Immature natural killer cell (primary cell): Measurements from ENCODE around the gene LGI1. TPM values are rescaled to one million over a fixed set of nuclear protein-coding genes. Genes with fewer than 3 reads are reported as not detected.

Source experiments
- DNase-seq, 3 donors: peaks; one replicate each; pipeline ENCODE4 v3.0.0; 2022; ENCODE audit warnings: mixed read lengths in 1 of 3
- H3K27ac Mint-ChIP-seq, 6 donors: one replicate each; pipeline ENCODE4 v1.8.0; 2020; ENCODE audit warnings: mixed read lengths in 6 of 6, mild to moderate bottlenecking in 5 of 6, inconsistent platforms in 4 of 6, moderate library complexity in 3 of 6
- H3K27me3 Mint-ChIP-seq, 3 donors: one replicate each; pipeline ENCODE4 v1.8.0; 2020 to 2021; ENCODE audit warnings: low read depth in 3 of 3, mild to moderate bottlenecking in 3 of 3, mixed read lengths in 3 of 3, moderate library complexity in 3 of 3, inconsistent platforms in 1 of 3
- H3K36me3 Mint-ChIP-seq, 3 donors: one replicate each; pipeline ENCODE4 v1.8.0; 2020; ENCODE audit warnings: mixed read lengths in 3 of 3, inconsistent platforms in 2 of 3, mild to moderate bottlenecking in 2 of 3
- H3K4me1 Mint-ChIP-seq, 2 donors: one replicate each; pipeline ENCODE4 v1.8.0; 2020; ENCODE audit warnings: inconsistent platforms in 2 of 2, mild to moderate bottlenecking in 2 of 2, mixed read lengths in 2 of 2, moderate library complexity in 1 of 2
- H3K4me3 Mint-ChIP-seq, 5 donors: one replicate each; pipeline ENCODE4 v1.8.0; 2020; ENCODE audit warnings: mild to moderate bottlenecking in 5 of 5, mixed read lengths in 5 of 5, inconsistent platforms in 3 of 5, moderate library complexity in 3 of 5
- H3K9me3 Mint-ChIP-seq, 6 donors: one replicate each; pipeline ENCODE4 v1.8.0; 2020; ENCODE audit warnings: mild to moderate bottlenecking in 6 of 6, mixed read lengths in 6 of 6, inconsistent platforms in 4 of 6, moderate library complexity in 3 of 6
- polyA plus RNA-seq, 3 donors: library from polyadenylated mRNA; unstranded; fragments of 300-500 nt; fragmentation: Illumina TruSeq; gene quantifications; one replicate each; pipeline ENCODE4 v1.2.3, GENCODE V29; 2021

The LGI1 gene
- polyA plus RNA-seq = not detected

- H3K4me3 Mint-ChIP-seq = no peak within 1 kb of the TSS
- DNase-seq = no peak
- H3K27me3 Mint-ChIP-seq = peaks cover 3 to 25% (median 9%) of the 10 kb centered on the region in 3 donors
- no peaks in the 10 kb centered on the region for H3K36me3 Mint-ChIP-seq
- H3K4me1 Mint-ChIP-seq = no peaks in the 10 kb centered on the region
- no peaks in the 10 kb centered on the region for H3K9me3 Mint-ChIP-seq
- no peak within 1 kb of the TSS for H3K27ac Mint-ChIP-seq
These were observed at the start of gene LGI1 for GRCh38 chr10:93757801-93758507. Gene LGI1, plus strand, starts transcription at chr10:93757936. Its CDS starts 209 bp downstream, at chr10:93758145.

- Mint-ChIP-seq H3K36me3 (no peaks in the 10 kb centered on the region), H3K4me3 (no peak overlapping the region), H3K9me3 (no peaks in the 10 kb centered on the region), H3K4me1 (no peaks in the 10 kb centered on the region), H3K27ac (no peak overlapping the region), H3K27me3 (peaks cover 3 to 11% (median 6%) of the 10 kb centered on the region in 3 donors)
- DNase-seq = no peak
These were observed 47.3 kb upstream of the LGI1 start for GRCh38 chr10:93710333-93710909.

- no peak overlapping the region for H3K4me3 Mint-ChIP-seq
- peaks cover 2 to 11% (median 6%) of the 10 kb centered on the region in 3 donors for H3K27me3 Mint-ChIP-seq
- H3K4me1 Mint-ChIP-seq = no peaks in the 10 kb centered on the region
- no peaks in the 10 kb centered on the region for H3K36me3 Mint-ChIP-seq
- H3K27ac Mint-ChIP-seq = no peak overlapping the region
- H3K9me3 Mint-ChIP-seq = no peaks in the 10 kb centered on the region
- DNase-seq = no peak
These were observed 45.8 kb upstream of the LGI1 start for GRCh38 chr10:93711891-93712290.

GRCh38 chr10:93712593-93712992 lies 45.1 kb upstream of the LGI1 start:
- Mint-ChIP-seq H3K9me3 (no peaks in the 10 kb centered on the region), H3K27me3 (peaks cover 2 to 11% (median 6%) of the 10 kb centered on the region in 3 donors), H3K4me3 (no peak overlapping the region)

GRCh38 chr10:93715345-93715744 lies 42.4 kb upstream of the LGI1 start:
- DNase-seq = no peak
- no peaks in the 10 kb centered on the region for H3K4me1 Mint-ChIP-seq
- no peaks in the 10 kb centered on the region for H3K36me3 Mint-ChIP-seq
- no peak overlapping the region for H3K4me3 Mint-ChIP-seq
- H3K9me3 Mint-ChIP-seq = no peaks in the 10 kb centered on the region
- H3K27ac Mint-ChIP-seq = peak overlapping the region in 1 of 6 donors; percentile 8
- peaks cover 0 to 14% (median 5%) of the 10 kb centered on the region in 3 donors for H3K27me3 Mint-ChIP-seq

More at GRCh38 chr10:93712593-93712992, 45.1 kb upstream of the LGI1 start:
- no peaks in the 10 kb centered on the region for H3K36me3 Mint-ChIP-seq
- H3K27ac Mint-ChIP-seq = no peak overlapping the region
- no peak for DNase-seq
- no peaks in the 10 kb centered on the region for H3K4me1 Mint-ChIP-seq

GRCh38 chr10:93716766-93717165 lies 41.0 kb upstream of the LGI1 start:
- peaks cover 0 to 16% (median 5%) of the 10 kb centered on the region in 3 donors for H3K27me3 Mint-ChIP-seq
- H3K4me3 Mint-ChIP-seq = no peak overlapping the region
- H3K27ac Mint-ChIP-seq = no peak overlapping the region
- H3K36me3 Mint-ChIP-seq = no peaks in the 10 kb centered on the region
- no peak for DNase-seq
- no peaks in the 10 kb centered on the region for H3K9me3 Mint-ChIP-seq
- H3K4me1 Mint-ChIP-seq = no peaks in the 10 kb centered on the region

- peaks cover 0 to 11% (median 3%) of the 10 kb centered on the region in 3 donors for H3K27me3 Mint-ChIP-seq
- no peak for DNase-seq
- H3K36me3 Mint-ChIP-seq = no peaks in the 10 kb centered on the region
- H3K4me1 Mint-ChIP-seq = no peaks in the 10 kb centered on the region
- no peaks in the 10 kb centered on the region for H3K9me3 Mint-ChIP-seq
- H3K4me3 Mint-ChIP-seq = no peak overlapping the region
- no peak overlapping the region for H3K27ac Mint-ChIP-seq
These were observed 38.6 kb upstream of the LGI1 start for GRCh38 chr10:93718937-93719725.

- Mint-ChIP-seq H3K9me3 (no peaks in the 10 kb centered on the region), H3K4me3 (peak overlapping the region in 1 of 5 donors; percentile 27), H3K36me3 (no peaks in the 10 kb centered on the region), H3K27me3 (peaks cover 0 to 9% (median 3%) of the 10 kb centered on the region in 3 donors), H3K4me1 (no peaks in the 10 kb centered on the region), H3K27ac (no peak overlapping the region)
- DNase-seq = no peak
These were observed 37.8 kb upstream of the LGI1 start for GRCh38 chr10:93719901-93720300.

- Mint-ChIP-seq H3K4me1 (no peaks in the 10 kb centered on the region), H3K27me3 (peaks cover 0 to 9% (median 1%) of the 10 kb centered on the region in 3 donors), H3K27ac (no peak overlapping the region), H3K36me3 (no peaks in the 10 kb centered on the region), H3K9me3 (no peaks in the 10 kb centered on the region), H3K4me3 (no peak overlapping the region)
- no peak for DNase-seq
These were observed 35.2 kb upstream of the LGI1 start for GRCh38 chr10:93722550-93722949.

GRCh38 chr10:93723153-93723552 lies 34.6 kb upstream of the LGI1 start:
- H3K27me3 Mint-ChIP-seq = peaks cover 0 to 9% (median under 1%) of the 10 kb centered on the region in 3 donors
- no peaks in the 10 kb centered on the region for H3K4me1 Mint-ChIP-seq
- no peaks in the 10 kb centered on the region for H3K36me3 Mint-ChIP-seq
- no peak overlapping the region for H3K27ac Mint-ChIP-seq
- H3K9me3 Mint-ChIP-seq = no peaks in the 10 kb centered on the region
- H3K4me3 Mint-ChIP-seq = no peak overlapping the region
- no peak for DNase-seq

- Mint-ChIP-seq H3K4me1 (no peaks in the 10 kb centered on the region), H3K27ac (no peak overlapping the region), H3K9me3 (no peaks in the 10 kb centered on the region), H3K36me3 (no peaks in the 10 kb centered on the region), H3K27me3 (peaks cover 2 to 8% (median 6%) of the 10 kb centered on the region in 3 donors), H3K4me3 (no peak overlapping the region)
- DNase-seq = no peak
These were observed 31.7 kb upstream of the LGI1 start for GRCh38 chr10:93726024-93726423.

GRCh38 chr10:93741367-93741766 lies 16.4 kb upstream of the LGI1 start:
- H3K36me3 Mint-ChIP-seq = no peaks in the 10 kb centered on the region
- no peak for DNase-seq
- H3K9me3 Mint-ChIP-seq = peaks cover 0 to 3% (median 0%) of the 10 kb centered on the region in 6 donors
- H3K4me3 Mint-ChIP-seq = no peak overlapping the region
- H3K4me1 Mint-ChIP-seq = no peaks in the 10 kb centered on the region
- H3K27me3 Mint-ChIP-seq = peaks cover 2 to 4% (median 4%) of the 10 kb centered on the region in 3 donors
- no peak overlapping the region for H3K27ac Mint-ChIP-seq

GRCh38 chr10:93742633-93743349 lies 14.9 kb upstream of the LGI1 start:
- Mint-ChIP-seq H3K27me3 (peaks cover 0 to 2% (median 2%) of the 10 kb centered on the region in 3 donors), H3K9me3 (peaks cover 0 to 3% (median 0%) of the 10 kb centered on the region in 6 donors), H3K4me1 (no peaks in the 10 kb centered on the region), H3K4me3 (no peak overlapping the region), H3K36me3 (no peaks in the 10 kb centered on the region), H3K27ac (no peak overlapping the region)
- DNase-seq = no peak
